ENCODE results near the gene TMEM236.

DNA sequence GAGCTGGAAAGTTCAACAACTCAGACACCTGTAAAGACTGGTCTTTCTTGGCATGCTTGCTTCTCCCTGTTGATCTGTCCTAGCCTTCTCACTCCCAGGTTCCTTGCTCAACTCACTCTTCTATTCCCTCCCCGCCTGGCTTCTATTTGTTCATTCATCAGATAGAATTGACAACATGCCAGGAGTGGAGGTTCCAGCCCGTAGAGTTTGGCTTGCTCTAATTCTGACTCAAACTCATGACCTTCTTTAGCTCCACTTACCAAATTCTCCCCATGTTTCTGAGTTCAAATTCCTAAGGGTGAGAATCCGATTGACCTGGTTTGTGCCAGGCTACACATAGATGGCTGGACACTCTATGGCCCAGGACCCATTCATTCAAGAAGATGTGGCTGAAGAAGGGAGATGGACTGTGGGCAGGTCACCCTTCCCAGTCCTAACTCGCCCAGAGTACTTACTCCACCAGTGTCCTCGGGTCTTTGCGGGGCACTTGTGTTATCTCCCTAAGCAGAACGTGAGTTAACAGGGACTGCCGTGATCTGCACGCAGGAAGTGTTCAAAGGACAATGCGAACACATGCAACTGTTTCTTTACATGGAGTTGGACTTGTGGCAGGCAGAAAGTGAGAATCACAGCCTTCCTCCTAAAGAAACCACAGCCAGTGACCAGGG, 4.0 kb upstream of the TMEM236 start:
- TF ChIP-seq SIN3A (IDR thresholded peaks at IDR 0.05; ENCODE audit: borderline replicate concordance, low read depth, low read length): no peak
- no peak for TF ChIP-seq EP300 (IDR thresholded peaks at IDR 0.05; ENCODE audit: borderline replicate concordance in 1 of 2, low read depth in 1 of 2, low read length in 1 of 2)
- no peak for TF ChIP-seq YY1 (IDR thresholded peaks at IDR 0.05; ENCODE audit: low read depth)
- TF ChIP-seq, protein P1, sequence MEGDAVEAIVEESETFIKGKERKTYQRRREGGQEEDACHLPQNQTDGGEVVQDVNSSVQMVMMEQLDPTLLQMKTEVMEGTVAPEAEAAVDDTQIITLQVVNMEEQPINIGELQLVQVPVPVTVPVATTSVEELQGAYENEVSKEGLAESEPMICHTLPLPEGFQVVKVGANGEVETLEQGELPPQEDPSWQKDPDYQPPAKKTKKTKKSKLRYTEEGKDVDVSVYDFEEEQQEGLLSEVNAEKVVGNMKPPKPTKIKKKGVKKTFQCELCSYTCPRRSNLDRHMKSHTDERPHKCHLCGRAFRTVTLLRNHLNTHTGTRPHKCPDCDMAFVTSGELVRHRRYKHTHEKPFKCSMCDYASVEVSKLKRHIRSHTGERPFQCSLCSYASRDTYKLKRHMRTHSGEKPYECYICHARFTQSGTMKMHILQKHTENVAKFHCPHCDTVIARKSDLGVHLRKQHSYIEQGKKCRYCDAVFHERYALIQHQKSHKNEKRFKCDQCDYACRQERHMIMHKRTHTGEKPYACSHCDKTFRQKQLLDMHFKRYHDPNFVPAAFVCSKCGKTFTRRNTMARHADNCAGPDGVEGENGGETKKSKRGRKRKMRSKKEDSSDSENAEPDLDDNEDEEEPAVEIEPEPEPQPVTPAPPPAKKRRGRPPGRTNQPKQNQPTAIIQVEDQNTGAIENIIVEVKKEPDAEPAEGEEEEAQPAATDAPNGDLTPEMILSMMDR (IDR thresholded peaks at IDR 0.05): no peak
- TF ChIP-seq EZH2phosphoT487 (IDR thresholded peaks at IDR 0.05; ENCODE audit: borderline replicate concordance, low read depth): no peak
- no peak for TF ChIP-seq TCF12 (IDR thresholded peaks at IDR 0.05)

Measured in SK-N-SH (cell line).